ENCODE results near the gene DPYSL4. TPM values are rescaled to one million over a fixed set of nuclear protein-coding genes. Genes with fewer than 3 reads are reported as not detected.

DPYSL4 gene
- total RNA-seq, result 50.3 TPM

GRCh38 chr10:132186488-132187429, at the start of gene DPYSL4:
DPYSL4 (plus strand) TSS chr10:132186948; CDS start chr10:132187064, 116 bp downstream.

Other genes with a start within 250 kb of the DPYSL4 start
- gene BNIP3, start 205.0 kb upstream of the DPYSL4 start, total RNA-seq, result 44.8 TPM
- gene JAKMIP3, start 121.0 kb upstream of the DPYSL4 start, total RNA-seq, result 7.6 TPM
- gene STK32C, start 121.0 kb downstream of the DPYSL4 start, total RNA-seq, result 22.4 TPM
- gene LRRC27, start 145.2 kb downstream of the DPYSL4 start, total RNA-seq, result 16.8 TPM
- 12.5 TPM for gene PWWP2B, start 210.3 kb downstream of the DPYSL4 start, total RNA-seq

All from diencephalon (tissue), 1 donor.